ENCODE data around the gene GOLPH3.
"Not testable (repeated sequence)": the region's sequence is repeated elsewhere in the genome, so short reads cannot be mapped to it uniquely, and the experiment has no call there.

GOLPH3 gene

DNA sequence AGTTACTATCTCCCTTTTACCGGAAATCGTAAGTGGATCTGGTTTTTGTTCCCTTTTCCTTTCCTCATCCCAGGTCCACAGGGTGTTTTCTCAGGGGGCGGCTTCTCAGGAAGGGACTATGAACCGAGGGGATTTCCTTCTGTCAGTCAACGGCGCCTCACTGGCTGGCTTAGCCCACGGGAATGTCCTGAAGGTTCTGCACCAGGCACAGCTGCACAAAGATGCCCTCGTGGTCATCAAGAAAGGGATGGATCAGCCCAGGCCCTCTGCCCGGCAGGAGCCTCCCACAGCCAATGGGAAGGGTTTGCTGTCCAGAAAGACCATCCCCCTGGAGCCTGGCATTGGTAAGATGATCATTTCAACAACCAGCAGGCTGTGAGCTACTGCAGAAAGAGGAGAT lies 75.8 kb downstream of the GOLPH3 start:
- DNase-seq, result peak; percentile 10

DNA sequence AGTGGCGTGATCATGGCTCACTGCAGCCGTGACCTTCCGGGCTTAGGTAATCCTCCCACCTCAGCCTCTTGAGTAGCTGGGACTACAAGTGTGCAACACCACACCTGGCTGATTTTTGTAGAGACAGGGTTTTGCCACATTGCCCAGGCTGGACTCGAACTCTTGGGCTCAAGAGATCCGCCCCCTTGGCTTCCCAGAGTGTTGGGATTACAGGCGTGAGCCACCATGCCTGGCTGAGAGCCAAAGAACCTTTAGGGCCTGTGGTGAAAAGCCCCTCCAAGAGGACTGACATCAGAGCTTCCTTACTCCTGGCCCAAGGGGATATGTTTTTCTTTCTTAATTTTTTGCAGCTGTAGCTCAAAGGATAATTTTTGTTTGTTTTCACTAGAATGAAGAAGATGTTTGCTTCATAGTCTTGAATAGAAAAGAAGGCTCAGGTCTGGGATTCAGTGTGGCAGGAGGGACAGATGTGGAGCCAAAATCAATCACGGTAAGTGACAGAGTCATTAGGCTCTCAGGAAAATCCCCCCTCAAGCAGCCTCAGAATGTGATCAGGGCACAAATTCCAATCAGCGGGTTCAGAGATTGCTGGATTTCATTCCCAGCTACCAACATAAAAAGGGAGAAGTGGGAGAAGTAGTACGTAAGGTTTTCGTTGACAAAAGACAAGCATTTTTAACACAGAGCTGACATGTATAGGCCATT lies 77.1 kb downstream of the GOLPH3 start:
- DNase-seq, result no peak

DNA sequence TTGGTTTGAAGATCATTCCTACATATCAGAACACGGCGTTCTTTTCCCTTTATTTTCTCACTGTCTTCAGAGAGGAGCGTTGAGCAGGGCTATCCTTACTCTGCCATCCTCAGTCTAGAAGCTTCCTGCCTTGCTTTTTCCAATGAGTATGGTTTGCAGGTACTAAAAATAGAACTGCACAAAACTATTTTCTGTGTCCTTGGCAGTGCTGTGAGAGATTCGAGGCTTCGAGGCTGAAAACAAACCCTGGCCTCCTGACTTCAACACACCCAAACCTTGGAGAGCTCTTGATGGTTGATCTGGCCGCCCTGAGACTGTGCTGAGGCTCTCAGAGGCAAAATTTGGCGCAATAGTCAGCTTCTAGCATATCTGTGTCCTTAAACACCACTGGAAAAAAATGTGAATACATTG lies 78.9 kb downstream of the GOLPH3 start:
- DNase-seq, result no peak

DNA sequence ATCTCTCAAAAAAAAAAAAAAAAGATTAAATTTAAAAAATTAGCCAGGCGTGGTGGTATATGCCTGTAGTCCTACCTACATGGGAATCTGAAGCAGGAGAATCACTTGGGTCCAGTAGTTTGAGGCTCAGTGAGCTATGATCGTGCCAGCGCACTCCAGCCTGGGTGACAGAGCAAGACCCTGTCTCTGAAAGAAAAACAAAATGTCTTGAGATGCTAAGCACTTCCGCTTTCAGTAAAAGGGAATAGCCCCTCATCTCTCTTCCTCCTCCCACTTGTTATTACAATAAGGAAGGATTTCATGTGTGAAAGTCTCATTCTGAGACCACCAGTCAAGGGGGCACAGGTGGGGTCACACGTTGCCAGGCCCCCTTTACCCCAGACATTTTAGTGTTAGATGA lies 79.4 kb downstream of the GOLPH3 start:
- DNase-seq, result no peak

DNA sequence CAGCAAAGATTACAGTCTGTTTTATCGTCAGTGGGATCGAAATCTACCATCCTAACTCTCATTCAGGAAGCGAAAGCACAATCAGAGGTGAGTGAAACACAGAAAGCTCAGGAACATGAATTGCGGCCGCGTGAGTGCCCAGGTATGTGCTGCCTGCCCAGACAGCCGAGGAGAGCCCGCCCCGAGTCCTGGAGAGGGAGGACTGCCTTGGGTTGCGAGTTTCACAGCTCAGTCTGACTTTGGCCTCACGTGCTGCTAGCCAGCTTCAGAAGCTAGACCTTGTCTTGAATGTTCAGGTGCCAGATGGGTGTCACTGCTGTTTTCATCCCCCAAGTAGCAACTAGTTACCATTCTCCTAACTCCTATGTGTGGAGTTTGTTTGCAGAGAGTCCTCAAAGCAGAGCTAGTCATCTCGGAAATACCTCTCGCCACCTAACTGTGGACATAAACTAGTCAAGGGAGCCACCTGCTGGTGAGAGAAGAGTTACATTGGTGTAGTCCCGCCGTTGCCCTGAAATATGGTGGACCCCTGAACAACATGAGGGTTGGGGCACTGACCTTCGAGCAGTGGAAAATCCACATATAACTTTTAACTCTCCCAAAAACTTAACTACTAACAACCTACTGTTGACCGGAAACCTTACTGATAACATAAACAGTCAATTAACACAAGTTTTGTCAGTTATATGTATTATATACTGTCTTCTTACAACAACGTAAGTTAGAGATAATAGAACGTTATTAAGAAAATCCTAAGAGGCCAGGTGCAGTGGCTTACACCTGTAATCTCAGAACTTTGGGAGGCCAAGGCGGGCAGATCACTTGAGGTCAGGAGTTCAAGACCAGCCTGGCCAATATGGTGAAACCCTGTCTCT lies 80.9 kb downstream of the GOLPH3 start:
- DNase-seq, result peak; percentile 80

DNA sequence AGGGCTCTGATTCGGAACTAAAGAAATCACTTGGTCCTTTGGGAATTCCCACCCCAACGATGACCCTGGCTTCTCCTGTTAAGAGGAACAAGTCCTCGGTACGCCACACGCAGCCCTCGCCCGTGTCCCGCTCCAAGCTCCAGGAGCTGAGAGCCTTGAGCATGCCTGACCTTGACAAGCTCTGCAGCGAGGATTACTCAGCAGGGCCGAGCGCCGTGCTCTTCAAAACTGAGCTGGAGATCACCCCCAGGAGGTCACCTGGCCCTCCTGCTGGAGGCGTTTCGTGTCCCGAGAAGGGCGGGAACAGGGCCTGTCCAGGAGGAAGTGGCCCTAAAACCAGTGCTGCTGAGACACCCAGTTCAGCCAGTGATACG lies 83.4 kb downstream of the GOLPH3 start:
- no peak for DNase-seq

DNA sequence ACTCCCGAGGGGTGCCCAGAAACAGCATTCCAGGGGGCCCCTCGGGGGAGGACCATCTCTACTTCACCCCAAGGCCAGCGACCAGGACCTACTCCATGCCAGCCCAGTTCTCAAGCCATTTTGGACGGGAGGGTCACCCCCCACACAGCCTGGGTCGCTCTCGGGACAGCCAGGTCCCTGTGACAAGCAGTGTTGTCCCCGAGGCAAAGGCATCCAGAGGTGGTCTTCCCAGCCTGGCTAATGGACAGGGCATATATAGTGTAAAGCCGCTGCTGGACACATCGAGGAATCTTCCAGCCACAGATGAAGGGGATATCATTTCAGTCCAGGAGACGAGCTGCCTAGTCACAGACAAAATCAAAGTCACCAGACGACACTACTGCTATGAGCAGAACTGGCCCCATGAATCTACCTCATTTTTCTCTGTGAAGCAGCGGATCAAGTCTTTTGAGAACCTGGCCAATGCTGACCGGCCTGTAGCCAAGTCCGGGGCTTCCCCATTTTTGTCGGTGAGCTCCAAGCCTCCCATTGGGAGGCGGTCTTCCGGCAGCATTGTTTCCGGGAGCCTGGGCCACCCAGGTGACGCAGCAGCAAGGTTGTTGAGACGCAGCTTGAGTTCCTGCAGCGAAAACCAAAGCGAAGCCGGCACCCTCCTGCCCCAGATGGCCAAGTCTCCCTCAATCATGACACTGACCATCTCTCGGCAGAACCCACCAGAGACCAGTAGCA lies 83.9 kb downstream of the GOLPH3 start:
- no peak for DNase-seq

DNA sequence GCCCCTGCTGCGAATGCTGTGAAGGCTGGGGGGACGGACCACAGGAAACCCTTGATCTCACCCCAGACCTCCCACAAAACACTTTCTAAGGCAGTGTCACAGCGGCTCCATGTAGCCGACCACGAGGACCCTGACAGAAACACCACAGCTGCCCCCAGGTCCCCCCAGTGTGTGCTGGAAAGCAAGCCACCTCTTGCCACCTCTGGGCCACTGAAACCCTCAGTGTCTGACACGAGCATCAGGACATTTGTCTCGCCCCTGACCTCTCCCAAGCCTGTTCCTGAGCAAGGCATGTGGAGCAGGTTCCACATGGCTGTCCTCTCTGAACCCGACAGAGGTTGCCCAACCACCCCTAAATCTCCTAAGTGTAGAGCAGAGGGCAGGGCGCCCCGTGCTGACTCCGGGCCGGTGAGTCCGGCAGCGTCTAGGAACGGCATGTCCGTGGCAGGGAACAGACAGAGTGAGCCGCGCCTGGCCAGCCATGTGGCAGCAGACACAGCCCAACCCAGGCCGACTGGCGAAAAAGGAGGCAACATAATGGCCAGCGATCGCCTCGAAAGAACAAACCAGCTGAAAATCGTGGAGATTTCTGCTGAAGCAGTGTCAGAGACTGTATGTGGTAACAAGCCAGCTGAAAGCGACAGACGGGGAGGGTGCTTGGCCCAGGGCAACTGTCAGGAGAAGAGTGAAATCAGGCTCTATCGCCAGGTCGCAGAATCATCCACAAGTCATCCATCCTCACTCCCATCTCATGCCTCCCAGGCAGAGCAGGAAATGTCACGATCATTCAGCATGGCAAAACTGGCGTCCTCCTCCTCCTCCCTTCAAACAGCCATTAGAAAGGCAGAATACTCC lies 84.7 kb downstream of the GOLPH3 start:
- no peak for DNase-seq

DNA sequence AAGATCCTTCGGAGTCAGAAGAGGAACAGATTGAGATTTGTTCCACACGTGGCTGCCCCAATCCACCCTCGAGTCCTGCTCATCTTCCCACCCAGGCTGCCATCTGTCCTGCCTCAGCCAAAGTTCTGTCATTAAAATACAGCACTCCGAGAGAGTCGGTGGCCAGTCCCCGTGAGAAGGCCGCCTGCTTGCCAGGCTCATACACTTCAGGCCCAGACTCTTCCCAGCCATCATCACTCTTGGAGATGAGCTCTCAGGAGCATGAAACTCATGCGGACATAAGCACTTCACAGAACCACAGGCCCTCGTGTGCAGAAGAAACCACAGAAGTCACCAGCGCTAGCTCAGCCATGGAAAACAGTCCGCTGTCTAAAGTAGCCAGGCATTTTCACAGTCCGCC lies 85.9 kb downstream of the GOLPH3 start:
- no peak for DNase-seq

DNA sequence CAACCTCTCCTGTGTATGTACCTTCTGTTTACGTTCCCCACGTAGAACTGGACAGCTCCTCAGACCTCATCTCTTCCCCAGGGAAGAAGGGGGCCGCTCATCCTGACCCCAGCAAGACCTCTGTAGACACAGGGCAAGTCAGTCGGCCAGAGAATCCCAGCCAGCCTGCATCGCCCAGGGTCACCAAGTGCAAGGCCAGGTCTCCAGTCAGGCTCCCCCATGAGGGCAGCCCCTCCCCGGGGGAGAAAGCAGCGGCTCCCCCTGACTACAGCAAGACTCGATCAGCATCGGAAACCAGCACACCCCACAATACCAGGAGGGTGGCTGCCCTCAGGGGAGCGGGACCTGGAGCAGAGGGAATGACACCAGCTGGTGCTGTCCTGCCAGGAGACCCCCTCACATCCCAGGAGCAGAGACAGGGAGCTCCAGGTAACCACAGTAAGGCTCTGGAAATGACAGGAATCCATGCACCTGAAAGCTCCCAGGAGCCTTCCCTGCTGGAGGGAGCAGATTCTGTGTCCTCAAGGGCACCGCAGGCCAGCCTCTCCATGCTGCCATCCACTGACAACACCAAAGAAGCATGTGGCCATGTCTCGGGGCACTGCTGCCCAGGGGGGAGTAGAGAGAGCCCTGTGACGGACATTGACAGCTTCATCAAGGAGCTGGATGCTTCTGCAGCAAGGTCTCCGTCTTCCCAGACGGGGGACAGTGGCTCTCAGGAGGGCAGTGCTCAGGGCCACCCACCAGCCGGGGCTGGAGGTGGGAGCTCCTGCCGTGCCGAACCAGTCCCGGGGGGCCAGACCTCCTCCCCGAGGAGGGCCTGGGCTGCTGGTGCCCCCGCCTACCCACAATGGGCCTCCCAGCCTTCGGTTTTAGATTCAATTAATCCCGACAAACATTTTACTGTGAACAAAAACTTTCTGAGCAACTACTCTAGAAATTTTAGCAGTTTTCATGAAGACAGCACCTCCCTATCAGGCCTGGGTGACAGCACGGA lies 86.7 kb downstream of the GOLPH3 start:
- no peak for DNase-seq

DNA sequence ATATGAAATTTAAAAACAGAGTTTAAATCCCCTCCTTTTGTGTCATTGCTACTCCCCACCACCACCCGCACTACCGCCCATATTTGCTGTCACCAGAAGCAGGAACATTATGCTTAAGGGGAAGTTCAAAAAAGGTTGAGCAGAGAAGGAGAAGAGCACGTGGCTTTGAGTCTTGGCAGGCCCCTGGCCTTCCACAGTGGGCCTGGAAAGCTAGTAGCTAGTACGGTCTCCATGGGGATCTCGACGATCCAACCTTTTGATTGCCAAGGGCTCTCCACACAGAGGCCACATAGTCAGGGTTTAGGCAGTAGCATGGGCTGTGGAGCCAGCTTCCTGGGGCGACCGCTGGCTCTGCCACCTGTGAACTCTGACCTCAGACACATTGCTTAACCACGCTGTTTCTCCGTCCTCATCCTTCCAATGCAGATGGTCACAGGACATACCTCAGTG lies 90.1 kb downstream of the GOLPH3 start:
- peak; percentile 36 for DNase-seq

DNA sequence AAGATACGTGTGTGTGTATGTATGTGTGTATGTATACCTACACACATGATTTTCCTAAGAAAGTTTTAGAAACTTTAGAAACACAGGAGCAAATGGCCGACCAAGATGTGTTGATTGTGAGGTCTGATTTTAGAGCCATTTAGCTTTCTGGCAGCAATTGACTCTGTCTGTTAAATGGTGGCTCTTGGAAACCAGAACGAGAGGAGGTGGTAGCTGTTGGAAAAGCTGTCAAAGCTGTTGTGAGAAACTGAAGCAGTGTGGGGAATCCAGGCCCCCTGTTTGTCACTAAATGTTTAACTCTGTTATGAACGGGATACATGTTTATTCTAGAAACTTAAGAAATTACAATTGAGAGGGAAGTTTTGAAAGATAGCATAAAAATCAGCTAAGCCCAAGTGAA lies 91.4 kb downstream of the GOLPH3 start:
- no peak for DNase-seq

DNA sequence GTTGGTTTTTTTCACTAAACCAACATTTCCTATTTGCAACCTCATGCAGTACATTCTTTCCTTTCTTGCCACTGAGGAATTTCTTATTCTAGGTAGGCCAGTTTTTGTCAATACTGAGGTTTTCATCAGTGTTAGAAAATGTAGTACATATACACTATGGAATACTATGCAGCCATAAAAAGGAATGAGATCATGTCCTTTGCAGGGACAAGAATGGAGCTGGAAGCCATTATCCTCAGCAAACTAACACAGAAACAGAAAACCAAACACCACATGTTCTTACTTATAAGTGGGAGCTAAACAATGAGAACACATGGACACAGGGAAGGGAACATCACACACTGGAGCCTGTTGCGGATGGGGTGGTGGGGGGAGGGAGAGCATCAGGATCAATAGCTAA lies 93.6 kb downstream of the GOLPH3 start:
- DNase-seq, result not testable (repeated sequence)

DNA sequence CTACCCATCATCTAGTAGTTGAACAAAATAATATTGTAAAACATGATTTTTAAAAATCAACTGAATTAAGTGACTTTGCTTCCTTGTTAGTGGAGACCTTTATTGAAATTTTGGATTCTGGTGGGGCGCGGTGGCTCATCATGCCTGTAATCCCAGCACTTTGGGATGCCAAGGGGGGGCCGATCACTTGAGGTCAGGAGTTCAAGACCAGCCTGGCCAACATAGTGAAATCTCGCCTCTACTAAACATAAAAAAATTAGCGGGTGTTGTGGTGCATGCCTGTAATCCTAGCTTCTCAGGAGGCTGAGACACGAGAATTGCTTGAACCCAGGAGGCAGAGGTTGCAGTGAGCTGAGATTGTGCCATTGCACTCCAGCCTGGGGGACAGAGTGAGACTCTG lies 95.3 kb downstream of the GOLPH3 start:
- not testable (repeated sequence) for DNase-seq

DNA sequence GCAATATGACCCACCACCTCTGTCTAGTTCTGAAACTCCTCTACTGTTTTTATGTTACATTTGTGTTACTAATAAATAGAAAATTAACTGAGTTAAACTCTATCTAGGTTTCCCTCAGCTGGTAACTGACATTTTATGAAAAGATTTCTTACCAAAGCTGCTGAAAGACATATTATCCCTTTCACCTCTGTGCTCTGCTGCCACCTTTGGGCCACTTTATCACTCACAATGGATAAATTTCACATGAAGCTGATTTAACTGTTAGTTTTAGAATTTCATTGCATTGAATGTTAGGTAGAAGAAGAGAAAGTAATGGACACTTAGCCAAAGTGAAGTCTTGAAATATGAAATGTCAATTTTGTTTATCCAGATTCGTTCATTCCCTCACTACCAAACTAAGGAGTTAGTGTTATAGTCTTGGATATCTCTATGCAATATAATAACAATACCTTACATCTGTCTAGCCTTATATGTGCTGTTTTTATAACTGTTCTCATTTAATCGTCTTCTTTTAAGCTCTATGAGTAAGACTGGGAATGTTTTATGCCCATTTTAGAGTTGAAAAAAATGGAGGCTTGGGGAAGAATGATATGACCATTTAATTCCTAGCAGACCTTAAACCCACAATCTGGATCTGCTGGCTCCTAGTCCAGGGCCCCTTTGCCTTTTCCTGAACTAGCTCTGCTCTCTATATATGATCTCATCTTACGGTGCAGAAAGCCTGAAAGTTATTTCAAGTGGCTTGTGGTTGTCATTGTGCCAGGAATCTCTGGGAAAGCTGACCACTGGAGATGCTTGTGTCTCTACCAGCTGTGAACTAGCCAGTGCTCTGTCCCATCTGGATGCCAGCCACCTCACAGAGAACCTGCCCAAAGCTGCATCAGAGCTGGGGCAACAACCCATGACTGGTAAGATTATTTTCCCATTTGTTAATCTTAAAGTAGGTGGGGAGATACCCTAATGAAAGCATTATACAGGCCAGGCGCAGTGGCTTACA lies 97.1 kb downstream of the GOLPH3 start:
- DNase-seq, result peak; percentile 67

All from suppressor macrophage treated with lipopolysaccharide for 4 hours (primary cell).